Heart right ventricle (tissue), 16 donors: ENCODE data around the gene MRC2. TPM values are rescaled to one million over a fixed set of nuclear protein-coding genes. Genes with fewer than 3 reads are reported as not detected.

Experiments
- ATAC-seq, 8 donors: fragments of 200-7000 bp; cut with Tn5 transposase; one replicate each; pipeline ENCODE4 v1.9.1; 2020; ENCODE audit warnings: mild to moderate bottlenecking in 8 of 8, moderate library complexity in 8 of 8, moderate number of reproducible peaks in 1 of 8
- DNase-seq, 2 donors: peaks; one replicate each; pipeline ENCODE4 v3.0.0-alpha.2; 2020
- H3K27ac ChIP-seq, 10 donors: fragments of 200-600 bp; sonication (generic) in 2 of 10; one replicate each; pipeline versions ENCODE4 v1.5.0 to v1.8.0; 2020 to 2022; ENCODE audit warnings: mild to moderate bottlenecking in 3 of 10
- H3K27me3 ChIP-seq, 7 donors: fragments of 200-600 bp; one replicate each; pipeline ENCODE4 v1.8.0; 2021 to 2022; ENCODE audit warnings: mild to moderate bottlenecking in 2 of 7
- H3K36me3 ChIP-seq, 9 donors: fragments of 200-600 bp; sonication (generic) in 1 of 9; one replicate each; pipeline versions ENCODE4 v1.5.0 to v1.8.0; 2020 to 2022; ENCODE audit warnings: mild to moderate bottlenecking in 2 of 9
- H3K4me1 ChIP-seq, 9 donors: fragments of 200-600 bp; sonication (generic) in 1 of 9; one replicate each; pipeline versions ENCODE4 v1.5.0 to v1.8.0; 2020 to 2022; ENCODE audit warnings: mild to moderate bottlenecking in 4 of 9
- H3K4me3 ChIP-seq, 10 donors: fragments of 200-600 bp; sonication (generic) in 2 of 10; one replicate each; pipeline versions ENCODE4 v1.5.0 to v1.8.0; 2020 to 2022; ENCODE audit warnings: mild to moderate bottlenecking in 7 of 10, moderate library complexity in 2 of 10
- H3K9me3 ChIP-seq, 11 donors: fragments of 200-600 bp in 10 of 11; sonication (generic) in 2 of 11; one replicate each; pipeline versions ENCODE4 v1.5.0 to v1.8.0; 2013 to 2022; ENCODE audit warnings: mild to moderate bottlenecking in 2 of 11, control low read depth in 1 of 11, moderate library complexity in 1 of 11
- CTCF ChIP-seq, 9 donors: fragments of 200-600 bp; sonication (generic) in 2 of 9; IDR thresholded peaks; one replicate each; pipeline versions ENCODE4 v1.5.0 to v1.8.0; 2021 to 2022; ENCODE audit warnings: antibody characterized with exemption in 9 of 9, mild to moderate bottlenecking in 5 of 9, moderate library complexity in 1 of 9
- WGBS, 2 donors: extraction: QIAGEN DNeasy Blood & Tissue Kit; methylation state at CpG; one replicate each; pipeline ENCODE4 v1.1.7; 2013; ENCODE audit warnings: inconsistent platforms in 1 of 2; 5-methylcytosine and 5-hydroxymethylcytosine counted together
- intact Hi-C, 10 donors: fragments of 100-400 bp; cut with DNase I; formaldehyde crosslinking; loops; one replicate each; pipeline versions ENCODE4 v1.11.1 to v1.14.2; 2022
- polyA plus RNA-seq, 2 donors: library from polyadenylated mRNA; stranded (reverse); fragments of 200-250 nt; gene quantifications; one replicate each; pipeline ENCODE4 v1.2.3, GENCODE V29; 2013
- total RNA-seq, 10 donors: library from RNA; stranded (reverse); fragmentation: NEBNext Ultra II Directional in 3 of 10; extraction: Animal tissue kit (Norgen Biotek cat#: 25700) in 3 of 10; gene quantifications; one replicate each; pipeline versions ENCODE4 v1.2.1 to v1.2.4, GENCODE V29; 2021 to 2023
- donor health status: Arrhythmogenic right ventricular cardiomyopathy.
- donor health status: ischemic (EF 13 %, LVEDD 7.1; RV severe dilation, severe dysfunction).
- donor health status: healthy with polysubstance abuse.
- donor health status: DM: no; HTN: yes; CAD: no.
- donor health status: DM: no; HTN: no; CAD: no.
- donor health status: ischemic (EF 25% LVEDD 6.9; RV normal size, moderate dysfunction).
- donor health status: ischemic (EF 25% LVEDD 5.7; RV mildly dilated, moderate dysfunction).
- donor health status: healthy.
- donor health status: DM: yes; HTN: yes; CAD: no.
- donor health status: Ischemic cardiomyopathy.
- donor health status: ischemic (EF 35%, LVEDD 5.7; RV mildly dilated, moderate dysfunction).
- donor health status: nonischemic (EF 11% LVEDD 7.7; RV severe dilation, severe dysfunction).
- donor health status: DM: yes; HTN: yes; CAD: no.
- donor health status: PGD.
- donor health status: ischemic (EF 29% LVEDD 5.4; RV normal size, mild dysfunction).
- donor health status: nonischemic (EF 23%, LVEDD 6.1; RV moderate dilation, normal function).

Gene MRC2
- total and polyA plus RNA-seq, 12 donors: 15.2 to 46.4 (median 21.4) TPM

- no peak for ATAC-seq
- TF ChIP-seq CTCF (IDR thresholded peaks at IDR 0.05): no peak
- intact Hi-C loops: no loop called here
- Histone ChIP-seq H3K36me3 (no peaks in the 10 kb centered on the region), H3K4me1 (peaks cover 0 to 30% (median 12%) of the 10 kb centered on the region in 9 donors), H3K9me3 (no peaks in the 10 kb centered on the region), H3K27ac (no peak overlapping the region), H3K27me3 (peaks cover 0 to 12% (median 0%) of the 10 kb centered on the region in 7 donors), H3K4me3 (no peak overlapping the region)
- DNase-seq: no peak
- WGBS, 2 donors: 42 to 43% methylated on average over 5 of the region's 5 CpGs
Measured at GRCh38 chr17:62725791-62726249, 98.3 kb downstream of the MRC2 start.

- intact Hi-C loops: no loop called here
- H3K36me3 ChIP-seq: no peaks in the 10 kb centered on the region
- no peak overlapping the region for H3K27ac ChIP-seq
- 61 to 65% methylated on average over 6 of the region's 6 CpGs for WGBS, 2 donors
- peaks cover 0 to 30% (median 12%) of the 10 kb centered on the region in 9 donors for H3K4me1 ChIP-seq
- no peaks in the 10 kb centered on the region for H3K9me3 ChIP-seq
- peak in 5 of 8 donors; percentile 22 to 70 (median 51) for ATAC-seq
- no peak for DNase-seq
- H3K4me3 ChIP-seq: no peak overlapping the region
- H3K27me3 ChIP-seq: peaks cover 0 to 12% (median 0%) of the 10 kb centered on the region in 7 donors
- peak in 7 of 9 donors; percentile 12 to 50 (median 29) for TF ChIP-seq CTCF (IDR thresholded peaks at IDR 0.05)
Measured at GRCh38 chr17:62727916-62728672, 100.6 kb downstream of the MRC2 start.

GRCh38 chr17:62732125-62732524 lies 104.7 kb downstream of the MRC2 start:
- Histone ChIP-seq H3K27ac (no peak overlapping the region), H3K9me3 (no peaks in the 10 kb centered on the region), H3K4me1 (peaks cover 0 to 12% (median 0%) of the 10 kb centered on the region in 9 donors), H3K4me3 (no peak overlapping the region), H3K36me3 (no peaks in the 10 kb centered on the region), H3K27me3 (peaks cover 0 to 4% (median 0%) of the 10 kb centered on the region in 7 donors)
- intact Hi-C loops: no loop called here
- 90 to 91% methylated on average over 5 of the region's 5 CpGs for WGBS, 2 donors
- no peak for TF ChIP-seq CTCF (IDR thresholded peaks at IDR 0.05)
- DNase-seq (no peak), ATAC-seq (no peak)

GRCh38 chr17:62735044-62735651 lies 107.7 kb downstream of the MRC2 start:
- intact Hi-C loops: no loop called here
- Histone ChIP-seq H3K9me3 (no peaks in the 10 kb centered on the region), H3K4me1 (no peaks in the 10 kb centered on the region), H3K4me3 (no peak overlapping the region), H3K27me3 (no peaks in the 10 kb centered on the region), H3K36me3 (no peaks in the 10 kb centered on the region), H3K27ac (no peak overlapping the region)
- 87 to 89% methylated on average over 7 of the region's 7 CpGs for WGBS, 2 donors
- no peak for ATAC-seq
- DNase-seq: no peak
- TF ChIP-seq CTCF (IDR thresholded peaks at IDR 0.05): no peak
